ENCODE results near the gene FBXL2.
"Not testable (repeated sequence)": the region's sequence is repeated elsewhere in the genome, so short reads cannot be mapped to it uniquely, and the experiment has no call there.

The FBXL2 gene

GRCh38 chr3:33388374-33389100 lies 111.3 kb downstream of the FBXL2 start:
- DNase-seq (ENCODE audit: low read depth): no peak

DNA sequence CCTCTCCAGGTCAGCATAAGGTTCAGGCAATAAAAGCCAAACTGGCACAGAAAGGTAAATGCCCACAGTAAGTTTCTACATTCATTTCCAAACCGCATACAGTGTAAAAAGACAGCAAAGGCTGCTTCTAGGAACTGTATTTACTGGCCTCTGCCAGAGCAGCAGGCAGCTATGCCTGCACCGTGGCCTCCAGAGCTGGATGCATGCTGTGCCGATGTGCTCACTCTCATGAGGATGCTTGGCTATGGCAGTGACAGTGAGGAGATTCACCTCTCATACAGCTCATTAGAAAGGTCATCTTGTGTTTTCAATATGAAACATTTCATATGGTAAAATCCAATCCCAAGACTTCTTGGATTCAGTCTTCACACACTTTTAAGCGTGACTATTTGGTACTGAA lies 112.7 kb downstream of the FBXL2 start:
- no peak for DNase-seq (ENCODE audit: low read depth)

DNA sequence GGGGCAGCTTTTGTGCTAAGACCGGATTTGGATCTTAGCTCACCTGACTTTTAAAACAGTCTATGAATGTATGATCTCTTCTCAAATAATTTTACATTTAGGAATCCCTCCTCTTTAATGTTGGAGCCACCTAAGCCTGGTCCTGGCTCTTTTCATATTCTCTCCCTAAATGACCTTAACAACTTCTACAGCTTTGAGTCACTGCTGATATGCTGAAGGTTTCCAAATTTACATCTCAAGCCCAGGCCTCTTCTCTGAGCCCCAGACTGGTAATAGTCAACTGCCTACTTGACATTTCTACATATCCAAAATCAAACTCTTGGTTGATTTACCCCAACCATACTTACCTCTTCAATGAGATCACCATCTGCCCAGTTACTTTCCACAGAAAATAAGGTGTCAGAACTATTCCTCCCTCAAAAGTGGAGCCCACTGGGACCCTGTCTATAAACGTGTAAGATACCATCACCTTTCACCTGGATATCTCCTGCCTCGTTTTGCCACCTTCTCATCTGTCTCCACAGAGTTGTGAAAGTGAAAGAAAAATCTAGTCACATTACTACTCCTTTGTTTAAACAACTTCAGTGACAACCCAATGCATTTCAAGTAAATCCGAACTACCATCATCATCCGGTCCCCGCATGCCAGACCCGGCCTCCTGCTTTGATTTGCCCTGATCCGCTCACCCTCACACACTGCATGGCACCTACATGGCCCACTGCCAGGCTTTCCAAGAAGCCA lies 114.2 kb downstream of the FBXL2 start:
- no peak for DNase-seq (ENCODE audit: low read depth)

GRCh38 chr3:33392144-33392543 lies 114.9 kb downstream of the FBXL2 start:
- DNase-seq (ENCODE audit: low read depth): no peak

- DNase-seq (ENCODE audit: low read depth): no peak
Measured at GRCh38 chr3:33392703-33393125, 115.5 kb downstream of the FBXL2 start.

- no peak for DNase-seq (ENCODE audit: low read depth)
Measured at GRCh38 chr3:33394403-33395054, 117.3 kb downstream of the FBXL2 start.

- DNase-seq (ENCODE audit: low read depth): no peak
Measured at GRCh38 chr3:33395900-33396299, 118.7 kb downstream of the FBXL2 start.

DNA sequence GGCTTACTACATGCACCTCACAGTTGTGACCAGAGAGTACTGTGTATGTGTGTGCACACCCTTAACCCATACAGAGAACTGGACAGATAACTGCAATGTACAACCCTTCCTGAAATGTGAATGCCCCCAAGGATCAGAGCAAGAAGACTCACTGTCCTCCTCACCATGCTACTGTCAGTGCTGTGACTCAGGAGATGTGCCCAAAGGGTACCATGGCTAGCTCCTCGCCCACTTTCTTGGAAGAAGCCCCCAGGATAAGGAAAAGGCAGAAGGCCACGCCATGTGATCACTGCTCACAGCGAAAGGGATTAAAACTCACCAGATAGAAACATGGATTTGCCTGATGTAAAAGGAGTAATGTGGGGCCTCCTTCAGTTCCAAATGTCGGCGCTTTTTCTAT lies 121.2 kb downstream of the FBXL2 start:
- no peak for DNase-seq (ENCODE audit: low read depth)

- no peak for DNase-seq (ENCODE audit: low read depth)
Measured at GRCh38 chr3:33401781-33402180, 124.5 kb downstream of the FBXL2 start.

- DNase-seq (ENCODE audit: low read depth): no peak
Measured at GRCh38 chr3:33402936-33403335, 125.7 kb downstream of the FBXL2 start.

DNA sequence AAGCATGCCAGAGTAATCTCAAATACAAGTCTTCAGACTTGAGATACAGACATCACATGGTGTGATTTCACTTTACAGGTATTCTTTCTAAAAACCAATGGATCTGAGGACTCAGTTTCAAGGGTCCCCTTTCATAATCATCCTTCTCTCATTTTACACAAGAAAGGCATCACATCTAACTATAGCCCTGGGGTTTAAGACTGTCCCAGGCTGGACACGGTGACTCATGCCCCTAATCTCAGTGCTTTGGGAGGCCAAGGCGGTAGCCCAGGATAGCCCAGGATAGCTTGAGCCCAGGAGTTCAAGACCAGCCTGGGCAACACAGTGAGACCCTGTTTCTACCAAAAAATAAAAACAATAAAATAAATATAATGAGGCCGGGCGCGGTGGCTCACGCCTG lies 126.5 kb downstream of the FBXL2 start:
- DNase-seq (ENCODE audit: low read depth): no peak

DNA sequence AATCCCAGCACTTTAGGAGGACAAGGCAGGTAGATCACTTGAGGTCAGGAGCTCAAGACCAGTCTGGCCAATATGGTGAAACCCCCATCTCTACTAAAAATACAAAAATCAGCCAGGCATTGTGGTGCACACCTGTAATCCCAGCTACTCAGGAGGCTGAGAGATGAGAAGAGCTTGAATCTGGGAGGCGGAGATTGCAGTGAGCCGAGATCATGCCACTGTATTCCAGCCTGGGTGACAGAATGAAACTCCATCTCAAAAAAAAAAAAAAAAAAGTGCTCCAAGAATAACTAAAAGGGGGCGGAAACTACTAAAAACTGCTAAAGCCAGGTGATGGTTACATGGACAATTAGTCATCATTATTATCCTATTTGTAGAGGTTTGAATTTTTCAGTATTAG lies 133.6 kb downstream of the FBXL2 start:
- not testable (repeated sequence) for DNase-seq (ENCODE audit: low read depth)

- no peak for DNase-seq (ENCODE audit: low read depth)
Measured at GRCh38 chr3:33417066-33417673, 139.9 kb downstream of the FBXL2 start.

DNA sequence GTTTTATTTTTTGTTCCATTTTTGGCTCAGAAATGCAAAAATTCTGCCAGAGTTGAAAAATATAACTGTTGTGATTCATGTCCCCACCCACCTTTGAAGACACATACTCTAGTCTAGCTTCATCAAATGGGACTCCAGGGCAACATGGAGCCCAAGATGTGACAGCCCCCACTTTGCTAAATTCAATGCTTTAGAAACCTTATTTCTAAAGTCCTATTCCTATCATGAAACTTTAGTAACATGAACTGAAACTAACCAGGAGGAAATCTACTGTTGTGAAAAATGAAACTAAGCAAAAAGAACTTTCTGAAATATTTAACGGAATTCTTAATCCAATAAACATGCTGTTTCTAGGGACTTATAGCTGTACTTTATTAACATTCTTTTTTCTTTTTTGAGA lies 142.7 kb downstream of the FBXL2 start:
- no peak for DNase-seq (ENCODE audit: low read depth)

DNA sequence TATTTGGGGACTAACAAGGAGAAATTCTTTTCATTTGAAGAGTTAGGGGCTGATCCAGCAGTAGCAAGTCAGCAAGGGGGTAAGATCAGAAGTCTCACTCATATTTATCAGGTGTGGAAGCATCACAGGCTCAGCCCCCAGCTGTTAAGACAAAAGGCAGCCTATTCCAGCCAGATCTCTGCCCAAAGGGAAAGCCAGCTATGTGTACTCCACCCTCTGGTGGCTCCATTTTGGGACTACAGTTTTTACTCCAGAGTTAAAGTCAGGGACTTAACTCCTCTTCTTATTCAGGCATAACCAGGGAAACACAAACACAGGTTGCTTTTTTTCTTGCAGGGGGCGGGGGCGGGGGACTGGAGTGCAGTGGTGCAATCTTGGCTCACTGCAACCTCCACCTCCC lies 143.7 kb downstream of the FBXL2 start:
- DNase-seq (ENCODE audit: low read depth): no peak

- no peak for DNase-seq (ENCODE audit: low read depth)
Measured at GRCh38 chr3:33424606-33425452, 147.6 kb downstream of the FBXL2 start.

DNA sequence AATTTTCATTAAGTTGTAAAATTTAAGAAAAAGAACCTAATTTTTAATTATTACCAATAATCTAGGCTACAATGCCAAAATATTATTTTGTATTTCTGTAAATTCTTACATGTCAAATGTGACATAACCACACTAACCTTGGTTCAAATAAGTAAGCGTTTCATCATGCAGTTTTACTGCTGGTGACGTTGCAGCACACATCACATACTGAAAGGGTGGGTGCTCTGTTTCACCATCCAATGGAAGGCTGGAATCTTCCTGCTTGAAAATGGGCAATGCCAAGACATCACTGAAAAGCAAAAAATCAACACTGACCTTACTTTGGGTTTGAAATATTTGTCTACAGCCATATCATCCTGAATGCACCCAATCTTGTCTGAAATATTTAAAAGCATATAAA lies 148.2 kb downstream of the FBXL2 start:
- no peak for DNase-seq (ENCODE audit: low read depth)

- DNase-seq (ENCODE audit: low read depth): no peak
Measured at GRCh38 chr3:33426068-33426467, 148.8 kb downstream of the FBXL2 start.

DNA sequence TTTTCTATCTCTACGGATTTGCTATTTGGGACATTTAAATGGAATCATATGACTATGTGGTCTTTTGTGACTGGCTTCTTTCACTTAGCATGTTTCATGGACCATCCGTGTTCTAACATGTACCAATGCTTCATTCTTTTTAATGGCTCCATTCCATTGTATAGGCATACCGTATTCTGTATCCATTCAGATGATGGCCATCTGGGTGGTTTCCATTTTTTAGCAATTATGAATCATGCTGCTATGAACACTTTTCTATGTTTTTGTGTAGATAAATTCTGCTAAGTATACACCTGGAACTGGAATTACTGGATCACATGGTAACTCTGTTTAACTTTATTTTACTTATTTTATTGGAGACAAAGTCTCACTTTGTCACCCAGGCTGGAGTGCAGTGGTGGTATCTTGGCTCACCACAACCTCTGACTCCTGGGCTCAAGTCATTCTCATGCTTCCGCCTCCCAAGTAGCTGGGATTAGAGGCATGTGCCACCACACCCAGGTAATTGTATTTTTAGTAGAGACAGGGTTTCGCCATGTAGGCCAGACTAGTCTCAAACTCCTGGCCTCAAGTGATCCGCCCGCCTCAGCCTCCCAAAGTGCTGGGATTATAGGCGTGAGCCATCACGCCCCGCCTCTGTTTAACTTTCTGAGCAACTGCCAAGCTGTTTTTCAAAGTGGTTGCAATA lies 149.5 kb downstream of the FBXL2 start:
- no peak for DNase-seq (ENCODE audit: low read depth)

GRCh38 chr3:33428734-33429133 lies 151.5 kb downstream of the FBXL2 start:
- no peak for DNase-seq (ENCODE audit: low read depth)

- not testable (repeated sequence) for DNase-seq (ENCODE audit: low read depth)
Measured at GRCh38 chr3:33429306-33429705, 152.1 kb downstream of the FBXL2 start.
